Measurements from ENCODE around the gene PNMA6E.

Gene PNMA6E

GRCh38 chrX:153401133-153401764 lies at the start of gene PNMA6E:
Gene PNMA6E, minus strand, starts transcription at chrX:153401350. Its CDS starts 2,501 bp downstream, at chrX:153398849.
- DNase-seq, result no peak

- DNase-seq, result no peak
Observed at GRCh38 chrX:153450949-153451277, 49.8 kb upstream of the PNMA6E start.

- no peak for DNase-seq
Observed at GRCh38 chrX:153450114-153450948, 49.2 kb upstream of the PNMA6E start.

GRCh38 chrX:153449368-153450113 lies 48.4 kb upstream of the PNMA6E start:
- no peak for DNase-seq

- DNase-seq, result no peak
Observed at GRCh38 chrX:153448556-153449367, 47.6 kb upstream of the PNMA6E start.

GRCh38 chrX:153447581-153447960 lies 46.4 kb upstream of the PNMA6E start:
- DNase-seq, result no peak

GRCh38 chrX:153446950-153447580 lies 45.9 kb upstream of the PNMA6E start:
- no peak for DNase-seq

GRCh38 chrX:153446636-153446936 lies 45.4 kb upstream of the PNMA6E start:
- DNase-seq, result no peak

GRCh38 chrX:153445856-153446635 lies 44.9 kb upstream of the PNMA6E start, which contains the start of gene TREX2:
Gene TREX2, minus strand, starts transcription at chrX:153446056. Its CDS starts 626 bp downstream, at chrX:153445430.
- DNase-seq, result no peak

GRCh38 chrX:153445106-153445855 lies 44.1 kb upstream of the PNMA6E start:
- no peak for DNase-seq

- DNase-seq, result no peak
Observed at GRCh38 chrX:153444333-153445011, 43.3 kb upstream of the PNMA6E start.

GRCh38 chrX:153443476-153444332 lies 42.6 kb upstream of the PNMA6E start:
- DNase-seq, result no peak

GRCh38 chrX:153442463-153442862 lies 41.3 kb upstream of the PNMA6E start:
- no peak for DNase-seq

- no peak for DNase-seq
Observed at GRCh38 chrX:153441981-153442380, 40.8 kb upstream of the PNMA6E start.

GRCh38 chrX:153441296-153441695 lies 40.1 kb upstream of the PNMA6E start:
- no peak for DNase-seq

- no peak for DNase-seq
Observed at GRCh38 chrX:153440556-153441135, 39.5 kb upstream of the PNMA6E start.

GRCh38 chrX:153439977-153440376 lies 38.8 kb upstream of the PNMA6E start:
- DNase-seq, result no peak

GRCh38 chrX:153438532-153438931 lies 37.4 kb upstream of the PNMA6E start:
- DNase-seq, result peak; percentile 52

- no peak for DNase-seq
Observed at GRCh38 chrX:153435845-153436244, 34.7 kb upstream of the PNMA6E start.

Measured in DMS53 (cell line).